IMR-90 (cell line): ENCODE results near the gene ZC2HC1C. TPM values are rescaled to one million over a fixed set of nuclear protein-coding genes. Genes with fewer than 3 reads are reported as not detected.

Experiments
- ATAC-seq: fragments of 200-7000 bp; cut with Tn5 transposase; 2 replicates; pipeline ENCODE4 v1.9.1; 2020; ENCODE audit warnings: low read depth, mild to moderate bottlenecking, moderate library complexity
- BruUV-seq: library from RNA; stranded (reverse); fragments of 400-500 nt; replicated peaks from 2 replicates; lab custom pipeline; 2021; lab: Mats Ljungman, UMichigan
- CTCF ChIA-PET: fragments of 300-600 bp; formaldehyde crosslinking; extraction: SDS; loops from one replicate; lab custom pipeline; 2021; ENCODE audit warnings: antibody characterized with exemption; lab: Yijun Ruan, JAX
- POLR2A ChIA-PET: fragments of 300-600 bp; sonication (Branson Sonifier 250); formaldehyde crosslinking; loops from one replicate; lab custom pipeline; 2022; ENCODE audit warnings: antibody characterized with exemption; ENCODE audit not compliant: unreplicated experiment; lab: Charles Lee
- DNase-seq: peaks from one replicate; pipeline ENCODE4 v3.0.0; 2013
- H2AFZ ChIP-seq: replicated peaks from 2 replicates; pipeline ENCODE3; 2013; ENCODE audit warnings: low read length, mild to moderate bottlenecking; ENCODE audit not compliant: poor library complexity
- H2AK5ac ChIP-seq: 2 replicates; pipeline ENCODE4 v1.6.1; 2013; ENCODE audit warnings: low read depth, low read length, inconsistent platforms
- H2AK9ac ChIP-seq: replicated peaks from 2 replicates; pipeline ENCODE3; 2013; ENCODE audit warnings: mild to moderate bottlenecking, low read depth, low read length, moderate library complexity; ENCODE audit not compliant: poor library complexity
- H2BK120ac ChIP-seq: 2 replicates; pipeline ENCODE4 v1.6.1; 2013; ENCODE audit warnings: low read depth, low read length, inconsistent platforms
- H2BK15ac ChIP-seq: 3 replicates; pipeline ENCODE4 v1.6.1; 2013; ENCODE audit warnings: low read depth, low read length, inconsistent platforms
- H2BK20ac ChIP-seq: 2 replicates; pipeline ENCODE4 v1.6.1; 2013; ENCODE audit warnings: low read depth, mild to moderate bottlenecking, inconsistent platforms, low read length, moderate library complexity
- H2BK5ac ChIP-seq: 2 replicates; pipeline ENCODE4 v1.6.1; 2013; ENCODE audit warnings: mild to moderate bottlenecking, low read depth, low read length, inconsistent platforms; ENCODE audit not compliant: poor library complexity, severe bottlenecking
- H3K14ac ChIP-seq: replicated peaks from 2 replicates; pipeline ENCODE4 v1.6.1; 2013; ENCODE audit warnings: low read depth, low read length, inconsistent platforms
- H3K18ac ChIP-seq: 2 replicates; pipeline ENCODE4 v1.6.1; 2013; ENCODE audit warnings: low read depth, low read length, control low read depth
- H3K23ac ChIP-seq: 2 replicates; pipeline ENCODE4 v1.6.1; 2013; ENCODE audit warnings: low read depth, low read length, inconsistent platforms
- H3K27ac ChIP-seq: 2 replicates; pipeline ENCODE4 v1.5.1; 2013; ENCODE audit warnings: mild to moderate bottlenecking, control low read depth, low read length; ENCODE audit not compliant: insufficient read depth
- H3K27me3 ChIP-seq: 2 replicates; pipeline ENCODE4 v1.6.1; 2013; ENCODE audit warnings: low read length; ENCODE audit not compliant: control insufficient read depth, insufficient read depth
- H3K36me3 ChIP-seq: 2 replicates; pipeline ENCODE4 v1.6.1; 2013; ENCODE audit warnings: low read length, mixed read lengths; ENCODE audit not compliant: control insufficient read depth, insufficient read depth
- H3K4ac ChIP-seq: 2 replicates; pipeline ENCODE4 v1.6.1; 2013; ENCODE audit warnings: low read depth, low read length, inconsistent platforms
- H3K4me1 ChIP-seq: 2 replicates; pipeline ENCODE4 v1.6.1; 2013; ENCODE audit warnings: low read length, mixed read lengths; ENCODE audit not compliant: control insufficient read depth, insufficient read depth
- H3K4me2 ChIP-seq: 2 replicates; pipeline ENCODE4 v1.6.1; 2013; ENCODE audit warnings: low read depth, mild to moderate bottlenecking, control low read depth, low read length, moderate library complexity
- H3K4me3 ChIP-seq: 2 replicates; pipeline ENCODE4 v1.5.1; 2013; ENCODE audit warnings: low read depth, mild to moderate bottlenecking, control low read depth, low read length, moderate library complexity; ENCODE audit not compliant: insufficient read depth
- H3K56ac ChIP-seq: 2 replicates; pipeline ENCODE4 v1.6.1; 2013; ENCODE audit warnings: low read length, inconsistent platforms; ENCODE audit not compliant: insufficient read depth; ENCODE audit errors: extremely low read depth
- H3K79me1 ChIP-seq, 2 experiments: 2 replicates each; pipeline ENCODE4 v1.6.1; 2013; ENCODE audit warnings: low read length in 2 of 2, inconsistent platforms in 1 of 2, low read depth in 1 of 2
- H3K9ac ChIP-seq: 2 replicates; pipeline ENCODE4 v1.6.1; 2013; ENCODE audit warnings: low read depth, low read length, control low read depth
- H3K9me1 ChIP-seq: 2 replicates; pipeline ENCODE4 v1.6.1; 2013; ENCODE audit warnings: low read length, inconsistent platforms; ENCODE audit not compliant: insufficient read depth
- H3K9me3 ChIP-seq: 2 replicates; pipeline ENCODE4 v1.6.1; 2013; ENCODE audit warnings: low read length; ENCODE audit not compliant: control insufficient read depth, insufficient read depth
- H4K20me1 ChIP-seq: 2 replicates; pipeline ENCODE4 v1.6.1; 2013; ENCODE audit warnings: low read length, inconsistent platforms; ENCODE audit not compliant: insufficient read depth
- H4K5ac ChIP-seq: 2 replicates; pipeline ENCODE4 v1.6.1; 2013; ENCODE audit warnings: mild to moderate bottlenecking, low read depth, low read length, control low read depth
- H4K8ac ChIP-seq, 2 experiments: 2 replicates each; pipeline ENCODE4 v1.6.1; 2013; ENCODE audit warnings: low read depth in 2 of 2, low read length in 2 of 2, control low read depth in 1 of 2, inconsistent platforms in 1 of 2
- H4K91ac ChIP-seq: 2 replicates; pipeline ENCODE4 v1.6.1; 2013; ENCODE audit warnings: low read depth, low read length, inconsistent platforms; ENCODE audit not compliant: insufficient read depth
- CHD1 ChIP-seq: IDR thresholded peaks from 2 replicates; pipeline ENCODE4 v1.6.1; 2012; ENCODE audit warnings: low read depth, low read length, improper control_type of control experiment
- FOS ChIP-seq: fragments of 150-350 bp; IDR thresholded peaks from 2 replicates; pipeline ENCODE4 v1.6.1; 2016; ENCODE audit warnings: low read depth, low read length
- RAD21 ChIP-seq: IDR thresholded peaks from 2 replicates; pipeline ENCODE4 v1.6.1; 2012; ENCODE audit warnings: low read length, improper control_type of control experiment
- WGBS, 2 experiments: methylation state at CpG; one replicate each; pipeline versions ENCODE4 v1.1.5 to v1.1.7; 2013; ENCODE audit warnings: missing lambda C conversion rate in 2 of 2; ENCODE audit not compliant: insufficient read length in 1 of 2; ENCODE audit errors: extremely low coverage in 2 of 2; 5-methylcytosine and 5-hydroxymethylcytosine counted together
- dilution Hi-C: fragments of 300-500 bp; cut with HindIII; formaldehyde crosslinking; loops from one replicate; pipeline ENCODE4 v1.14.3; 2018; ENCODE audit warnings: low sequenced_read_pairs; ENCODE audit not compliant: unreplicated experiment
- in situ Hi-C: fragments of 300-500 bp; cut with MboI; formaldehyde crosslinking; loops from 3 replicates; pipeline ENCODE4 v1.14.3; 2019; ENCODE audit warnings: low sequenced_read_pairs, inconsistent platforms, mixed read lengths
- intact Hi-C: fragments of 100-400 bp; cut with micrococcal nuclease; formaldehyde crosslinking; loops from 2 replicates; pipeline ENCODE4 v1.10.0; 2022
- polyA plus RNA-seq, 3 experiments: library from polyadenylated mRNA; depleted of rRNA; stranded (reverse); fragments of >200 nt; gene quantifications; 2 replicates each; pipeline ENCODE4 v1.2.3, GENCODE V29; 2012; ENCODE audit warnings: low replicate concordance in 1 of 3
- total RNA-seq: library from RNA; depleted of rRNA; stranded (reverse); fragments of >200 nt; gene quantifications from 2 replicates; pipeline ENCODE4 v1.2.3, GENCODE V29; 2012

ZC2HC1C gene
- total and polyA plus RNA-seq, 2 of the 4 experiments (the other 2 are of a cell fraction) = 0.15 to 0.54 TPM

DNA sequence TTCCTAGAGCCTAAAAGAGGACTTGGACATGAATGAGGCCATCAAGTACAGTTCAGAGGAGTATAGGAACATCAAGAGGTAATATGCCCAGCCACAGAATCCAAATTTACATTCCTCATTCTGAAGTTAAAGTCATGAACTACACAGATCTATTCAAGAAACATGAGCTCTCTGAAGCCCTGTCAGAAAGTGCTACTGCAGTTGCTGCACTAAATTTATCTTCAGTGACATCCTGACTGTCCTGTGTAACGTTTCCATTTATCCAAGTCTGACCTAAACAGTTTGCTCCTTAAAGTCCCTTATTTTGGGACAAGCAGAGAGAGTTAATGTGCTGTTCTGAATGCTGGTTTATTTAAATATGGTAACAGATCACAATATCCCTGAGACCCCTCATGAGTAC is 29.2 kb downstream of the ZC2HC1C start:
- Histone ChIP-seq H2BK15ac (no peak overlapping the region), H2AK5ac (no peak overlapping the region), H3K9me1 (no peaks in the 10 kb centered on the region), H4K8ac (no peak overlapping the region), H3K56ac (no peak overlapping the region), H3K9ac (no peak overlapping the region), H3K4me3 (no peak overlapping the region), H3K18ac (no peak overlapping the region), H4K20me1 (no peaks in the 10 kb centered on the region), H3K79me1 (peaks cover 0 to 3% of the 10 kb centered on the region in 2 experiments; a peak in 1 of 4 replicates), H3K27me3 (no peaks in the 10 kb centered on the region), H3K4ac (no peak overlapping the region), H2BK20ac (no peak overlapping the region), H2BK120ac (no peak overlapping the region), H3K27ac (no peak overlapping the region), H3K4me2 (no peak overlapping the region), H2BK5ac (no peak overlapping the region), H2AK9ac (no peak overlapping the region), H3K9me3 (no peaks in the 10 kb centered on the region), H3K23ac (no peak overlapping the region), H4K91ac (no peak overlapping the region), H2AFZ (no peak overlapping the region), H3K14ac (no peak overlapping the region), H3K36me3 (peaks cover 32% of the 10 kb centered on the region), H4K5ac (no peak overlapping the region), H3K4me1 (no peaks in the 10 kb centered on the region)
- ChIA-PET POLR2A (interaction anchor here (0.6 kb wide), 1 partner anchor 72 kb away, joined by 3 read pairs; no protein-coding TSS in a partner anchor), CTCF (no interaction called here)
- intact Hi-C loops (no loop called here), in situ Hi-C loops (no loop called here), dilution Hi-C loops (no loop called here)
- DNase-seq (no peak), ATAC-seq (no peak)
- no CpG with 5 or more reads among the region's 1 CpG for WGBS, 2 experiments
- BruUV-seq = no TSS peak
- no peak for TF ChIP-seq CHD1
- TF ChIP-seq RAD21 = no peak
- no peak for TF ChIP-seq FOS
